Spleen (tissue), 7 donors: ENCODE data around the gene SGIP1.

ENCODE experiments used
- POLR2A ChIP-seq, 3 donors: fragments of 450-650 bp; IDR thresholded peaks; one replicate each; pipeline ENCODE4 v1.5.1; 2017; ENCODE audit warnings: antibody characterized with exemption in 3 of 3, mild to moderate bottlenecking in 1 of 3
- TF ChIP-seq, protein P1 (sequence below), 11 experiments: fragments of 200-600 bp in 7 of 11; fragments of 450-650 bp in 4 of 11; sonication (generic) in 4 of 11; IDR thresholded peaks in 8 of 11; conservative IDR thresholded peaks in 3 of 11; 1 replicate in 7 of 11; 2 replicates in 4 of 11; pipeline versions ENCODE4 v1.4.0 to v1.8.0; 2016 to 2021; ENCODE audit warnings: antibody characterized with exemption in 11 of 11, inconsistent platforms in 4 of 11, mild to moderate bottlenecking in 1 of 11
- donor health status: DM: no; HTN: no; CAD: no; lungs with moderate emphysema.
- donor health status: DM: no; HTN: no; CAD: no.
- donor health status: DM: no; HTN: no; CAD: no.

- TF ChIP-seq, protein P1, sequence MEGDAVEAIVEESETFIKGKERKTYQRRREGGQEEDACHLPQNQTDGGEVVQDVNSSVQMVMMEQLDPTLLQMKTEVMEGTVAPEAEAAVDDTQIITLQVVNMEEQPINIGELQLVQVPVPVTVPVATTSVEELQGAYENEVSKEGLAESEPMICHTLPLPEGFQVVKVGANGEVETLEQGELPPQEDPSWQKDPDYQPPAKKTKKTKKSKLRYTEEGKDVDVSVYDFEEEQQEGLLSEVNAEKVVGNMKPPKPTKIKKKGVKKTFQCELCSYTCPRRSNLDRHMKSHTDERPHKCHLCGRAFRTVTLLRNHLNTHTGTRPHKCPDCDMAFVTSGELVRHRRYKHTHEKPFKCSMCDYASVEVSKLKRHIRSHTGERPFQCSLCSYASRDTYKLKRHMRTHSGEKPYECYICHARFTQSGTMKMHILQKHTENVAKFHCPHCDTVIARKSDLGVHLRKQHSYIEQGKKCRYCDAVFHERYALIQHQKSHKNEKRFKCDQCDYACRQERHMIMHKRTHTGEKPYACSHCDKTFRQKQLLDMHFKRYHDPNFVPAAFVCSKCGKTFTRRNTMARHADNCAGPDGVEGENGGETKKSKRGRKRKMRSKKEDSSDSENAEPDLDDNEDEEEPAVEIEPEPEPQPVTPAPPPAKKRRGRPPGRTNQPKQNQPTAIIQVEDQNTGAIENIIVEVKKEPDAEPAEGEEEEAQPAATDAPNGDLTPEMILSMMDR (IDR thresholded peaks at IDR 0.05 in 8 of 11, conservative IDR thresholded peaks at IDR 0.05 in 3 of 11), result no peak
- no peak for TF ChIP-seq POLR2A (IDR thresholded peaks at IDR 0.05)
Measured at GRCh38 chr1:66690666-66691381, 156.9 kb downstream of the SGIP1 start.
